IPS-20b (cell line): ENCODE results near the gene COL25A1.
"Not testable (repeated sequence)": the region's sequence is repeated elsewhere in the genome, so short reads cannot be mapped to it uniquely, and the experiment has no call there.

Experiments used
- H3K27ac ChIP-seq: one replicate; pipeline ENCODE4 v1.5.1; 2013; ENCODE audit warnings: low read length
- H3K27me3 ChIP-seq: 2 replicates; pipeline ENCODE4 v1.6.1; 2013; ENCODE audit warnings: mild to moderate bottlenecking, low read length, inconsistent platforms; ENCODE audit not compliant: insufficient read depth
- H3K36me3 ChIP-seq: 2 replicates; pipeline ENCODE4 v1.6.1; 2013; ENCODE audit warnings: low read depth, mild to moderate bottlenecking, inconsistent platforms, low read length, moderate library complexity; ENCODE audit not compliant: insufficient read depth
- H3K4me1 ChIP-seq: 2 replicates; pipeline ENCODE4 v1.6.1; 2013; ENCODE audit warnings: mild to moderate bottlenecking, control low read depth, inconsistent platforms, low read length, moderate library complexity; ENCODE audit not compliant: insufficient read depth
- H3K4me3 ChIP-seq: 2 replicates; pipeline ENCODE4 v1.5.1; 2013; ENCODE audit warnings: mild to moderate bottlenecking, low read length, inconsistent platforms
- H3K9ac ChIP-seq: 2 replicates; pipeline ENCODE4 v1.6.1; 2013; ENCODE audit warnings: low read depth, mild to moderate bottlenecking, inconsistent platforms, low read length, moderate library complexity
- H3K9me3 ChIP-seq: 2 replicates; pipeline ENCODE4 v1.6.1; 2013; ENCODE audit warnings: mild to moderate bottlenecking, low read depth, low read length, inconsistent platforms; ENCODE audit not compliant: insufficient read depth

The COL25A1 gene

DNA sequence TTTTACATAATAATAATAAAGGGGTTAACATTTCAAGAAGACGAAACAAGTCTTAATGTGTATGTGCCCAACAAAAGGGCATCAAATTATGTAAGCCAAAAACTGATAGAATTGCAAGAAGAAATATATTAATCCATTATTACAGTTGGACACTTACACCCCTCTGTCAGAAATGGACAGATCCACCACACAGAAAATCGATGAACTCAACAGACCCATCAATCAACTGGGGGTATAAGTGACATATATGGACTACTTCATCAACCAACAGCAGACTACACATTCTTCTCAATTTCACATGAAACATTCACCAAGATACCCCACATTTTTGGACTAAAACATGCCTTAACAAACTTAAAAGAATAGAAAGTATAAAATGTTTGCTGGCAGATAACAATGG, 183.8 kb downstream of the COL25A1 start:
- Histone ChIP-seq H3K4me3 (no peak overlapping the region), H3K9me3 (no peaks in the 10 kb centered on the region), H3K27me3 (no peaks in the 10 kb centered on the region), H3K4me1 (no peaks in the 10 kb centered on the region), H3K27ac (no peak overlapping the region), H3K9ac (no peak overlapping the region), H3K36me3 (no peaks in the 10 kb centered on the region)

DNA sequence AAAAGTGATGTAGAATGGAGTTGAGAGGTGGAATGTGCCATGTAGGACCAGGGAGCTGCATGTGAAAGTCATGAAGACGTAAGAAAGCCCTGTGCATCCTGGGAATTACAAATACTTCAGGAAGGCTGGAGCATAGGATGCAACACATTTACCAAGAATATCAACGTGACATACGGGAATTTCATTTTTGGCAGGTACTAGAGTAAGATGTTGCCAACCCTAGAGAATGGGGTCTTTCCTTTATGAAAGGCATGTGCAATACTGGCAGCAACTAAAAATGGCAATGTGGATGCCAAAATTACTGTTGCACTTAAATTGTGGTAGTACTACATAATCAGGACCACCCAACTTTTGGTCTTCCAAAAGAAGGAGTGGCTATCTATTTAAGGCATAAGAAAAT, 188.0 kb downstream of the COL25A1 start:
- Histone ChIP-seq H3K4me3 (no peak overlapping the region), H3K36me3 (no peaks in the 10 kb centered on the region), H3K9ac (no peak overlapping the region), H3K4me1 (no peaks in the 10 kb centered on the region), H3K27ac (no peak overlapping the region), H3K9me3 (no peaks in the 10 kb centered on the region), H3K27me3 (no peaks in the 10 kb centered on the region)

DNA sequence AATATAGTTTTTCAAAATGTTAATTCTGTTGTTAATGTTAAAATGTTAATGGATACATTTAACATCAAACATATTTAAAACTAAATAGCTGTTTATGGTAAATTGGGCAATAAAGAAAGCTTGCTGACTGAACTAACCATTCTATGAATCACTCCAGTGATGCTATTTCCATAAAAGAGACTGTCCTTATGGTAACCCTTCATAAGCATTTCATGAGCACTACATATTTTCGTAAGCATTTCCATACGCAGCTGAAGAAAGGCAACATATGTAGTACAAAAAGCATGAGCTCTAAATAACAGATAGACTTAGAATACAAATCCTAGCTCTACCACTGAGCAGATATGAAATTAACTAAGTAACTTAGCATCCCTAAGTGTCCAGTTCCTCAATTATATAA, 188.9 kb downstream of the COL25A1 start:
- Histone ChIP-seq H3K9ac (no peak overlapping the region), H3K4me3 (no peak overlapping the region), H3K36me3 (no peaks in the 10 kb centered on the region), H3K27me3 (no peaks in the 10 kb centered on the region), H3K4me1 (no peaks in the 10 kb centered on the region), H3K27ac (no peak overlapping the region), H3K9me3 (no peaks in the 10 kb centered on the region)

DNA sequence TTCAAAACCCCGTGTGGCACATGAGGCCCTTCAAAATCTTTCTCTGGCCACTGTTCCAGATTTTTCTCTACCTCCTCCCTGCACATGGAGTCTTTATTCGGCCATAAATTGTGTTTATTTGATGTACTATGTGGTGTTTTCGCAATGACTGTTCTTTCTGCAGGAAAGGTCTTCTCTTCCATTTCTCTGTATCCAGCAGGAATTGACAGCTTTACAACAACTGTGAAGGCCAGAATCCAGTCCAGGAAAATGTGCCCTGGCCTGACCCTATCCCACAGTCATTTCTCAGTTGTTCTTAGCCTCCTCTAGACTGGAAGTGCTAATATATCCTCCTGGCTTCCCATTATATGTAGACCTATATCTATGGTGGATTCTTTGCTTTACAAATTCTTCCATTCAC, 191.4 kb downstream of the COL25A1 start:
- Histone ChIP-seq H3K27ac (no peak overlapping the region), H3K27me3 (no peaks in the 10 kb centered on the region), H3K9me3 (no peaks in the 10 kb centered on the region), H3K4me3 (no peak overlapping the region), H3K9ac (no peak overlapping the region), H3K36me3 (no peaks in the 10 kb centered on the region), H3K4me1 (no peaks in the 10 kb centered on the region)

DNA sequence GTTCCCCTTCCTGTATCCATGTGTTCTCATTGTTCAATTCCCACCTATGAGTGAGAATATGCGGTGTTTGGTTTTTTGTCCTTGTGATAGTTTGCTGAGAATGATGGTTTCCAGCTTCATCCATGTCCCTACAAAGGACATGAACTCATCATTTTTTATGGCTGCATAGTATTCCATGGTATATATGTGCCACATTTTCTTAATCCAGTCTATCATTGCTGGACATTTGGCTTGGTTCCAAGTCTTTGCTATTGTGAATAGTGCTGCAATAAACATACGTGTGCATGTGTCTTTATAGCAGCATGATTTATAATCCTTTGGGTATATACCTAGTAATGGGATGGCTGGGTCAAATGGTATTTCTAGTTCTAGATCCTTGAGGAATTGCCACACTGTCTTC, 194.2 kb downstream of the COL25A1 start:
- not testable (repeated sequence) for H3K27me3 ChIP-seq, H3K9me3 ChIP-seq, H3K36me3 ChIP-seq, H3K4me1 ChIP-seq, H3K9ac ChIP-seq, H3K27ac ChIP-seq, H3K4me3 ChIP-seq

DNA sequence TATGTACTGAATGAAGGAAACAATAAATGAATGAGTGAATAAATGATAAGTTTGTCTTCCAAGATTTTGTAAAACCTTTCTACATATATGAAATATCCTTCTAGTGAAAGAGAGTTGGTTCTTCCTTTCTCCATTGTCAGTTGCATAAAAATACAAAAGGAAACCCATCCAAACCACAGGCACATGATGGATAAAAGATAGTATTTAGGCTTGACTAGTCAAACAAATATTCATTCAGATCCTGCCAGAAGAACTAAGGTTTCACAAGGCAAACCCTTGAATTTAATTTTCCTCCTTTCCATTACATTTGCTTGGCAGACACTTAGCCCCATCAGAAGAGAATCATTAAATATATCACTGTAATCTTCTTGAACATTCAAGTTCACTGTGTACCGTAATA, 208.4 kb downstream of the COL25A1 start:
- Histone ChIP-seq H3K9ac (no peak overlapping the region), H3K36me3 (no peaks in the 10 kb centered on the region), H3K27ac (no peak overlapping the region), H3K27me3 (no peaks in the 10 kb centered on the region), H3K4me1 (no peaks in the 10 kb centered on the region), H3K9me3 (no peaks in the 10 kb centered on the region), H3K4me3 (no peak overlapping the region)

DNA sequence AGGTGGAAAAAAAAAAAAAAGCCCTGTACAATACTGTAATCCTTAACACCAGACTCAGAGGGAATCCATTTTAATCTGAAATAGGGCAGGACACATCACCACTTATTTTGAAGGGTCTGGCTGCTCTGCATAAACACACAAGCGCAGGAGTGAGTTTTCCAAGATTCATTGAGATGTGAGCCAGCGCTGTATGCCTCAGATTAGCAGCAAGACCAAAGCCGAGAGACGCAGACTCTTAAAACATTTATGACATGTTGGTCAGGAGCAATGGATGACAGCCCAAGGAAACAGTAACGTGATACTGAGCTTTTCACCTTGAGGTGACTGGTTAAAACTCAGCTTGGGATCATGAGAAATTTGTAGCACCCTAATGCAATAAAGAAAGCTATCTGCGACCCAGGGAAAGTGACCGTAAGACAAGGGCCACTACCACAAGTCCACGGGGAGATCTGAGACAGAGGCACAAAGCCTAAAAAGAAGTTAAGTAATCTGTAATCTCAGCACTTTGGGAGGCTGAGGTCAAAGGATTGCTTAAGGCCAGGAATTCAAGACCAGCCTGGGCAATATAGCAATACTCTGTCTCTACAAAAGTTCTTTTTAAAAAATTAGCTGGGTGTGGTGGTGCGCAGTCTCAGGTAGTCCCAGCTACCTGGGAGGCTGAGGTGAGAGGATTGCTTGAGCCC, 210.6 kb downstream of the COL25A1 start:
- no peaks in the 10 kb centered on the region; the same call in 1 of the 2 replicates for H3K4me1 ChIP-seq
- no peak overlapping the region for H3K4me3 ChIP-seq
- no peaks in the 10 kb centered on the region for H3K27me3 ChIP-seq
- H3K9ac ChIP-seq, result no peak overlapping the region
- H3K27ac ChIP-seq, result no peak overlapping the region
- no peaks in the 10 kb centered on the region for H3K36me3 ChIP-seq
- no peaks in the 10 kb centered on the region for H3K9me3 ChIP-seq

DNA sequence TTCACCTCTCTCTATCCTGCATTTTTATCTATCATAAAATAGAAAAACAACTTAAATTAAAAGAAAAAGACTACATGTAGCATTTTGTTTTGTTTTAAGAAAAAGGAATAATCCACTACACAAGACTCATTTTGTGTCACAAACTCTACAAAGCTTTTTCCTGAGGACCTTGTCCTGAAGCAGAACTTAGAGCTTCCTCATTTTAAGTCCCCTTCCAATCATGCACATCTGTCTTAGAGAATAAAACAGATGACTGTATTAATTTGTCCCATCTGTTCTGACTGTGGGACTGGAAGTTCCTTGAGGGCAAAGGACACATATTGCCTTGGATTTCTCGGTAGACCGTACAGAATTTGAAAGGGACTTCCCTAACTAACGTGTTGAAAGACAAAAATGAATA, 218.5 kb downstream of the COL25A1 start:
- H3K9ac ChIP-seq, result no peak overlapping the region
- H3K4me3 ChIP-seq, result no peak overlapping the region
- no peaks in the 10 kb centered on the region; the same call in 1 of the 2 replicates for H3K4me1 ChIP-seq
- H3K36me3 ChIP-seq, result no peaks in the 10 kb centered on the region
- H3K9me3 ChIP-seq, result no peaks in the 10 kb centered on the region
- no peak overlapping the region for H3K27ac ChIP-seq
- no peaks in the 10 kb centered on the region; the same call in 1 of the 2 replicates for H3K27me3 ChIP-seq

DNA sequence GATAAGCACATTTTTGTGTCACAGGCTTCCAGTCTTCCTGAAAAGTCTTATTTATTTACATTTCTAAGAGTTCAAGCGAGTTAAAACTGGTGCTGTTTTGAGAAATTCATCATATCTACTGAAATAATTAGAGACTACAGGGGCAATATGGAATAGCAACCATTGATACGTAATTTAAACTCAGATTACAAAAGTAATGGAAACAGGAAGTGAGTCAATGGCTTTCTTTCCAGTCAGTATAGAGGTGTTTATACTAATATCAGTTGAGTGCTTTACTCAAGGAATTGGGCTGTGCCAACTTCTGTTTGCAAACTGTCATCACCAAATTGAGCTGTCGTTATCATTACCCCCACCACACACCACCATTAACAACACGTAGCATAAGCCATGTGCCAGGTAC, 222.7 kb downstream of the COL25A1 start:
- Histone ChIP-seq H3K4me3 (no peak overlapping the region), H3K9ac (no peak overlapping the region), H3K36me3 (no peaks in the 10 kb centered on the region), H3K4me1 (no peaks in the 10 kb centered on the region), H3K27me3 (no peaks in the 10 kb centered on the region), H3K9me3 (peaks cover 10% of the 10 kb centered on the region; the same call in 1 of the 2 replicates), H3K27ac (no peak overlapping the region)

DNA sequence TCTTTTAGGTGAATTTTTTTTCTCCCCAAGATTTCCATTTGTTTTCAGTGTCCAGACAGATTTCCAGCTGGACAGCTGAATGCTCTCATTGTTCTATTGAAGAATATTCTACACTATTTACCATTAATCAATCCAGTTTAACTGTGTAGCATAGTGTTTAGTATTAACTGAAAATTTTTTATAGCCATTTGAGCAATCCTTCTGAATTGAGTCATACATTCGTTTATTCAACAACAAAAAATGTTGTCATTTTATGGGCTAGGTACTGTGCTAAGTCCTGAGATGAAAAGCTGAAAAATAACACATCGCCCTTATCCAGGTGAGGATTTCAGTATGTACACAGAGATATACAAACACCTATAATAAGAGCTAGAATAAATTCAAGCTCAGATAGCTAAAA, 223.3 kb downstream of the COL25A1 start:
- H3K36me3 ChIP-seq, result no peaks in the 10 kb centered on the region
- H3K27ac ChIP-seq, result no peak overlapping the region
- H3K27me3 ChIP-seq, result no peaks in the 10 kb centered on the region
- no peaks in the 10 kb centered on the region for H3K4me1 ChIP-seq
- no peak overlapping the region for H3K9ac ChIP-seq
- no peak overlapping the region for H3K4me3 ChIP-seq
- H3K9me3 ChIP-seq, result peaks cover 10% of the 10 kb centered on the region; the same call in 1 of the 2 replicates

DNA sequence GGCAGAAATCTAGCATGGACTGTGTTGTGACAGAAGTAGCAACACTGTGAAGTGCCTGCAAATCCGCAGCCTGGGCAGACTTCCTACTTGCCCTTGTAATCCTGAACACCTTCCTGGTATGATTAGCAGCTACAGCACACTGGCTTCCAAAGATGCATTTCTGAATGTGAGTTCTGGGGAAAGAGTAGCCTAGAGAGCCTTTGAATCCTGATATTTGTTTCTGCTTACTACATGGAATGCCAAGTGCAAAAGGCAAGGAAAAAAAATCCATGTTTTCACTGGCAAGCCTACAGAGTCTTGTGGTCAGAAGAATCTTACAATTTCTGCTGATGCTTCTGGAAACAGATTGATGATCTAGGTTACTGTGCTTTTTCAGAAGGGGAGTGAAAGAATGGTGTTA, 223.7 kb downstream of the COL25A1 start:
- H3K27ac ChIP-seq, result no peak overlapping the region
- H3K9me3 ChIP-seq, result peaks cover 15% of the 10 kb centered on the region; the same call in 1 of the 2 replicates
- no peaks in the 10 kb centered on the region for H3K4me1 ChIP-seq
- H3K9ac ChIP-seq, result no peak overlapping the region
- no peak overlapping the region for H3K4me3 ChIP-seq
- H3K36me3 ChIP-seq, result no peaks in the 10 kb centered on the region
- no peaks in the 10 kb centered on the region for H3K27me3 ChIP-seq

DNA sequence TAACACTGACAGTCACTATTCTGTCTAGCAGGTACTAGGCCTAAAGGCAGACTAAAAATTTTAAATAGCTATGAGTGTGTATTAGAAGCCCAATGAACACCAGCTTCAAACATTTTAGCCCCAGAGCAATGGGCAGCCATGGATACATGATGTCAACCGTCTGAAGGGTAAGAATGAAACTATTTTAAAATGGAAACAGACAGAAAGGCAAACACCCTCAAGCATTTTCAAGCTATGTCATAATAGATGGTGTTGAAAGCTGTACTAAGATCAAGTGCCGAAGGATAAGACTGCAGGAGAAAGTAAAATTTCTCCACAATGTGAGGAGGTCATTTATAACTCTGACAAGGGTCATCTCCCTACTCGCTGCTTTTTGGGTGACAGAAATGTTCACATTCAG, 225.0 kb downstream of the COL25A1 start:
- Histone ChIP-seq H3K36me3 (no peaks in the 10 kb centered on the region), H3K27me3 (no peaks in the 10 kb centered on the region), H3K4me3 (no peak overlapping the region), H3K9me3 (peaks cover 15% of the 10 kb centered on the region; the same call in 1 of the 2 replicates), H3K4me1 (no peaks in the 10 kb centered on the region), H3K9ac (no peak overlapping the region), H3K27ac (no peak overlapping the region)
